SJSA1 (cell line): ENCODE data around the gene ARHGAP40. TPM values are rescaled to one million over a fixed set of nuclear protein-coding genes. Genes with fewer than 3 reads are reported as not detected.

ENCODE experiments used
- total RNA-seq: library from RNA; depleted of rRNA; stranded (reverse); fragments of >200 nt; shearing (Covaris generic); gene quantifications from 2 replicates; pipeline ENCODE4 v1.2.3, GENCODE V29; 2014; rRNA removed

The ARHGAP40 gene
- total RNA-seq, 1 experiment from 2014 or later, result not detected

Other genes with a start within 250 kb of the ARHGAP40 start
- gene SNHG17, start 166.5 kb upstream of the ARHGAP40 start, total RNA-seq, result 10.3 and 16.2 TPM in 2 replicates
- 17.6 and 21.9 TPM in 2 replicates for gene RALGAPB, start 129.0 kb upstream of the ARHGAP40 start, total RNA-seq
- gene ADIG, start 20.6 kb upstream of the ARHGAP40 start, total RNA-seq, result not detected in 2 replicates
- not detected in 2 replicates for gene SLC32A1, start 122.7 kb downstream of the ARHGAP40 start, total RNA-seq
- 6.9 and 9.7 TPM in 2 replicates for gene ACTR5, start 146.7 kb downstream of the ARHGAP40 start, total RNA-seq
- gene PPP1R16B, start 203.9 kb downstream of the ARHGAP40 start, total RNA-seq, result 0.03 TPM in 1 of 2 replicates, not detected in the other